HG03521 (cell line): Measurements from ENCODE around the gene MEGF6.
A peak's percentile ranks its signal among the peaks of the same experiment; 100 is the strongest.

Source experiments
- ATAC-seq: cut with Tn5 transposase; IDR thresholded peaks from one replicate; pipeline ENCODE4 v1.9.1; 2021; ENCODE audit warnings: mild to moderate bottlenecking, moderate library complexity; ENCODE audit not compliant: unreplicated experiment

Gene MEGF6

GRCh38 chr1:3611170-3612019 lies at the start of gene MEGF6:
MEGF6 (minus strand) TSS chr1:3611508; CDS start chr1:3611268, 240 bp downstream.
- ATAC-seq: no peak

GRCh38 chr1:3660704-3661103 lies 49.4 kb upstream of the MEGF6 start:
- ATAC-seq: no peak

- ATAC-seq: no peak
Observed at GRCh38 chr1:3659093-3659492, 47.8 kb upstream of the MEGF6 start.

- ATAC-seq: no peak
Observed at GRCh38 chr1:3658231-3658615, 46.9 kb upstream of the MEGF6 start.

GRCh38 chr1:3657578-3658230 lies 46.4 kb upstream of the MEGF6 start:
- no peak for ATAC-seq

- ATAC-seq: no peak
Observed at GRCh38 chr1:3657096-3657475, 45.8 kb upstream of the MEGF6 start.

GRCh38 chr1:3656450-3657095 lies 45.3 kb upstream of the MEGF6 start:
- ATAC-seq: no peak

GRCh38 chr1:3654549-3655281 lies 43.4 kb upstream of the MEGF6 start:
- no peak for ATAC-seq

GRCh38 chr1:3653286-3653618 lies 41.9 kb upstream of the MEGF6 start:
- no peak for ATAC-seq

- no peak for ATAC-seq
Observed at GRCh38 chr1:3652548-3653285, 41.4 kb upstream of the MEGF6 start.

GRCh38 chr1:3651930-3652547 lies 40.7 kb upstream of the MEGF6 start, which contains the start of gene TP73:
TP73 (plus strand) TSS chr1:3652516; CDS start chr1:3682366, 29,850 bp downstream.
- ATAC-seq: no peak

- ATAC-seq: no peak
Observed at GRCh38 chr1:3651026-3651929, 40.0 kb upstream of the MEGF6 start.

- ATAC-seq: no peak
Observed at GRCh38 chr1:3650248-3651025, 39.1 kb upstream of the MEGF6 start.

- peak; percentile 68 for ATAC-seq
Observed at GRCh38 chr1:3649342-3650247, 38.3 kb upstream of the MEGF6 start, which contains the start of gene WRAP73. WRAP73 (minus strand) TSS chr1:3650103; CDS start chr1:3649999, 104 bp downstream.

GRCh38 chr1:3646596-3646995 lies 35.3 kb upstream of the MEGF6 start:
- ATAC-seq: no peak

- ATAC-seq: no peak
Observed at GRCh38 chr1:3645666-3646355, 34.5 kb upstream of the MEGF6 start.

GRCh38 chr1:3645247-3645646 lies 33.9 kb upstream of the MEGF6 start:
- no peak for ATAC-seq
